Caco-2 (cell line): ENCODE measurements around the gene ARHGAP25. TPM values are rescaled to one million over a fixed set of nuclear protein-coding genes. Genes with fewer than 3 reads are reported as not detected.

ENCODE experiments used
- BruUV-seq: library from RNA; stranded (reverse); fragments of 400-500 nt; replicated peaks from 2 replicates; lab custom pipeline; 2021; lab: Mats Ljungman, UMichigan
- CTCF ChIA-PET: fragments of 300-600 bp; sonication (Branson Sonifier 250); formaldehyde crosslinking; loops from one replicate; lab custom pipeline; 2022; ENCODE audit warnings: antibody characterized with exemption; lab: Charles Lee
- POLR2A ChIA-PET: fragments of 300-600 bp; sonication (Branson Sonifier 250); formaldehyde crosslinking; loops from one replicate; lab custom pipeline; 2022; ENCODE audit warnings: antibody characterized with exemption; lab: Charles Lee
- DNase-seq, 2 experiments: peaks; one replicate each; pipeline versions ENCODE4 v3.0.0 to v3.0.0-alpha.2; 2020 to 2022
- H3K27me3 ChIP-seq: replicated peaks from 2 replicates; pipeline ENCODE4 v1.6.0; 2011; ENCODE audit warnings: low read length; ENCODE audit not compliant: control insufficient read depth, insufficient read depth
- H3K36me3 ChIP-seq: 2 replicates; pipeline ENCODE4 v1.5.1; 2011; ENCODE audit warnings: low read length; ENCODE audit not compliant: control insufficient read depth, insufficient read depth
- H3K4me1 ChIP-seq: fragments of 250-450 bp; sonication (Bioruptor Pico); 2 replicates; pipeline ENCODE4 v1.5.1; 2020; ENCODE audit warnings: mild to moderate bottlenecking
- H3K4me3 ChIP-seq: 2 replicates; pipeline ENCODE4 v1.5.1; 2011; ENCODE audit warnings: low read depth, mild to moderate bottlenecking, control low read depth, low read length
- H3K9me3 ChIP-seq: fragments of 250-450 bp; sonication (Bioruptor Pico); 2 replicates; pipeline ENCODE4 v1.5.1; 2020; ENCODE audit warnings: mild to moderate bottlenecking, moderate library complexity
- H3K27ac Mint-ChIP-seq: one replicate; pipeline ENCODE4 v1.8.0; 2022; ENCODE audit warnings: mixed read lengths; ENCODE audit not compliant: unreplicated experiment
- H3K27me3 Mint-ChIP-seq: one replicate; pipeline ENCODE4 v1.8.0; 2022; ENCODE audit warnings: mixed read lengths; ENCODE audit not compliant: insufficient read depth, unreplicated experiment
- H3K36me3 Mint-ChIP-seq: one replicate; pipeline ENCODE4 v1.8.0; 2022; ENCODE audit warnings: mild to moderate bottlenecking, mixed read lengths; ENCODE audit not compliant: insufficient read depth, unreplicated experiment
- H3K4me1 Mint-ChIP-seq: one replicate; pipeline ENCODE4 v1.8.0; 2022; ENCODE audit warnings: low read depth, mixed read lengths; ENCODE audit not compliant: unreplicated experiment
- H3K4me3 Mint-ChIP-seq: one replicate; pipeline ENCODE4 v1.8.0; 2022; ENCODE audit warnings: mild to moderate bottlenecking, moderate library complexity, mixed read lengths; ENCODE audit not compliant: unreplicated experiment
- H3K9me3 Mint-ChIP-seq: one replicate; pipeline ENCODE4 v1.8.0; 2022; ENCODE audit warnings: mixed read lengths; ENCODE audit not compliant: unreplicated experiment
- intact Hi-C: fragments of 100-400 bp; cut with micrococcal nuclease; formaldehyde crosslinking; loops from one replicate; pipeline ENCODE4 v1.10.0; 2022; ENCODE audit not compliant: unreplicated experiment
- total RNA-seq: library from RNA; stranded (reverse); gene quantifications from 2 replicates; pipeline ENCODE4 v1.2.3, GENCODE V29; 2022
- TF ChIP-seq, protein P1 (sequence below), 2 experiments: fragments of 200-600 bp in 1 of 2; IDR thresholded peaks; 1 replicate in 1 of 2; 2 replicates in 1 of 2; pipeline versions ENCODE4 v1.5.1 to v1.8.0; 2011 to 2022; ENCODE audit warnings: antibody characterized with exemption in 1 of 2, control low read depth in 1 of 2, inconsistent platforms in 1 of 2, low read depth in 1 of 2, low read length in 1 of 2, mild to moderate bottlenecking in 1 of 2, moderate library complexity in 1 of 2; ENCODE audit not compliant: insufficient read depth in 1 of 2, severe bottlenecking in 1 of 2, unreplicated experiment in 1 of 2

Gene ARHGAP25
- total RNA-seq, 1 experiment from 2014 or later, result 0.48 TPM

DNA sequence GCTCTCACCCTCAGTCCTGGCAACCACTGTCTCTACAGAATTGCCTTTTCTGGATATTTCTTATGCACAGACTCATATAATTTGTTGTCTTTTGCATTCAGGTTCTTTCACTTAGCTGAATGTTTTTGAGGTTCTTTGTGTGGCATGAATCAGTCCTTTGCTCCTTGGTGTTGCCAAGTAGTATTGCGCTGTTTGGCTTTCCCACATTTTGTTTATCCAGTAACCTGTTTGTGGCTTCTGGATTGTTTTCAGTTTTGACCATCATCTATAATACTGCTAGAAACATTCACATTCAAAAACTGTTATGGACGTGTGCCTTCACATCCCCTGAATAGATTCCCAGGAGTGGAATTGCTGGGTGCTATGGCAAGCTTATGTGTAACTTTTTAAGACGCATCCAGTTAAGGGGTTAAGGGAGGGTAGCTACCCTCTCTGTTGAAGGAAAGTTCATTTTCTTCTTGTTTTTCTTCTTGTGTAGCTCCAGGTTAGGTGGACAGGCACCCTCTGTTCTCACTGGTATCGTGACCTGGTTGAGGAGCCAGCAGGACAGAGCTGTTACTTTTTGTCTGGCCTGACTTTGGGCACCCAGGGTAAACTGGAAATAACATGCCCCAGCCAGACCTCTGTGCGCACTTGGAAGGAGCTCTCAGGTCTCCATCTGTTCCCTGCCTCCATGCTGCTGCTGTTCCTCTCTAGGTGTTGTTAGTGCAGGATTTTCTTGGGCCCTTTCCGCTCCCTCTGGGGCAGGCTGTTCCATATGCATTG lies 29.6 kb downstream of the ARHGAP25 start:
- H3K27me3 ChIP-seq, result no peaks in the 10 kb centered on the region; the same call in 1 of the 2 replicates
- no peak for DNase-seq
- BruUV-seq, result no TSS peak
- ChIA-PET CTCF (interaction anchor here (0.7 kb wide), 1 partner anchor 13 kb away, joined by 3 read pairs; no protein-coding TSS in a partner anchor), POLR2A (no interaction called here)
- H3K9me3 ChIP-seq, result no peaks in the 10 kb centered on the region
- Mint-ChIP-seq H3K9me3 (no peaks in the 10 kb centered on the region), H3K36me3 (no peaks in the 10 kb centered on the region), H3K27ac (no peak overlapping the region), H3K4me3 (no peak overlapping the region), H3K4me1 (peaks cover 7% of the 10 kb centered on the region), H3K27me3 (peaks cover 9% of the 10 kb centered on the region)
- TF ChIP-seq, protein P1, sequence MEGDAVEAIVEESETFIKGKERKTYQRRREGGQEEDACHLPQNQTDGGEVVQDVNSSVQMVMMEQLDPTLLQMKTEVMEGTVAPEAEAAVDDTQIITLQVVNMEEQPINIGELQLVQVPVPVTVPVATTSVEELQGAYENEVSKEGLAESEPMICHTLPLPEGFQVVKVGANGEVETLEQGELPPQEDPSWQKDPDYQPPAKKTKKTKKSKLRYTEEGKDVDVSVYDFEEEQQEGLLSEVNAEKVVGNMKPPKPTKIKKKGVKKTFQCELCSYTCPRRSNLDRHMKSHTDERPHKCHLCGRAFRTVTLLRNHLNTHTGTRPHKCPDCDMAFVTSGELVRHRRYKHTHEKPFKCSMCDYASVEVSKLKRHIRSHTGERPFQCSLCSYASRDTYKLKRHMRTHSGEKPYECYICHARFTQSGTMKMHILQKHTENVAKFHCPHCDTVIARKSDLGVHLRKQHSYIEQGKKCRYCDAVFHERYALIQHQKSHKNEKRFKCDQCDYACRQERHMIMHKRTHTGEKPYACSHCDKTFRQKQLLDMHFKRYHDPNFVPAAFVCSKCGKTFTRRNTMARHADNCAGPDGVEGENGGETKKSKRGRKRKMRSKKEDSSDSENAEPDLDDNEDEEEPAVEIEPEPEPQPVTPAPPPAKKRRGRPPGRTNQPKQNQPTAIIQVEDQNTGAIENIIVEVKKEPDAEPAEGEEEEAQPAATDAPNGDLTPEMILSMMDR (IDR thresholded peaks at IDR 0.05; ENCODE audit: insufficient read depth in 1 of 2, low read depth in 1 of 2, low read length in 1 of 2, severe bottlenecking in 1 of 2, unreplicated experiment in 1 of 2), result no peak
- no peaks in the 10 kb centered on the region for H3K36me3 ChIP-seq
- intact Hi-C loops, result no loop called here
- H3K4me3 ChIP-seq, result no peak overlapping the region
- no peaks in the 10 kb centered on the region for H3K4me1 ChIP-seq

DNA sequence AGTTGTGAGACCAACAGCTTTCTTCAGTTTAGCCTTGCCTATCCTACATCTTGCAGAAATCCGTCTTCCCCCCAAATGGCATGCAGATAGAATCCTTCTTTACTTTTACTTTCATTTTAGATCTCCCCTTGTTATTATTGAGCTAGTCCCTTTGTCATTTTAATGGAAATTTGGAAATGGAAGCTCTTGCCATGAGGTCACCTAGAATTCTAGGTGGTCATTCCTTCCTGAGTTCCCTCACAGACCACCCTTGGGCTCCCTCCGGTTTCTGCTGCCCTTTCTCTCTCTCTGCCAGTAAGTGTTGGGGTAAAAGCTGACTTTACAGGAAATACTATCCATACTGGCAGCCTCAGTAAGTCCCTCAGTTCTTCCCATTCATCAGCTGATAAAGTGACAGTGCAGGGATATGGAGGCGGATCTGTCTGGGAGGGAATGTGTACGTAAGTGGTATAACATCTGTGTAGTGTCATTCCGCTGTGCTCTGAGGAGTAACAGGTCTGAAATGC lies 30.2 kb downstream of the ARHGAP25 start:
- intact Hi-C loops, result no loop called here
- peaks cover 6% of the 10 kb centered on the region for H3K27me3 Mint-ChIP-seq
- ChIA-PET POLR2A (no interaction called here), CTCF (interaction anchor here (0.7 kb wide), 1 partner anchor 13 kb away, joined by 3 read pairs; no protein-coding TSS in a partner anchor)
- TF ChIP-seq, protein P1 (IDR thresholded peaks at IDR 0.05; ENCODE audit: insufficient read depth in 1 of 2, low read depth in 1 of 2, low read length in 1 of 2, severe bottlenecking in 1 of 2, unreplicated experiment in 1 of 2), result no peak
- no peaks in the 10 kb centered on the region for H3K9me3 Mint-ChIP-seq
- Histone ChIP-seq H3K27me3 (no peaks in the 10 kb centered on the region; the same call in 1 of the 2 replicates), H3K9me3 (no peaks in the 10 kb centered on the region), H3K4me1 (no peaks in the 10 kb centered on the region), H3K4me3 (no peak overlapping the region), H3K36me3 (no peaks in the 10 kb centered on the region)
- no peak overlapping the region for H3K27ac Mint-ChIP-seq
- H3K4me3 Mint-ChIP-seq, result no peak overlapping the region
- BruUV-seq, result no TSS peak
- no peaks in the 10 kb centered on the region for H3K36me3 Mint-ChIP-seq
- H3K4me1 Mint-ChIP-seq, result peaks cover 7% of the 10 kb centered on the region
- DNase-seq, result no peak

DNA sequence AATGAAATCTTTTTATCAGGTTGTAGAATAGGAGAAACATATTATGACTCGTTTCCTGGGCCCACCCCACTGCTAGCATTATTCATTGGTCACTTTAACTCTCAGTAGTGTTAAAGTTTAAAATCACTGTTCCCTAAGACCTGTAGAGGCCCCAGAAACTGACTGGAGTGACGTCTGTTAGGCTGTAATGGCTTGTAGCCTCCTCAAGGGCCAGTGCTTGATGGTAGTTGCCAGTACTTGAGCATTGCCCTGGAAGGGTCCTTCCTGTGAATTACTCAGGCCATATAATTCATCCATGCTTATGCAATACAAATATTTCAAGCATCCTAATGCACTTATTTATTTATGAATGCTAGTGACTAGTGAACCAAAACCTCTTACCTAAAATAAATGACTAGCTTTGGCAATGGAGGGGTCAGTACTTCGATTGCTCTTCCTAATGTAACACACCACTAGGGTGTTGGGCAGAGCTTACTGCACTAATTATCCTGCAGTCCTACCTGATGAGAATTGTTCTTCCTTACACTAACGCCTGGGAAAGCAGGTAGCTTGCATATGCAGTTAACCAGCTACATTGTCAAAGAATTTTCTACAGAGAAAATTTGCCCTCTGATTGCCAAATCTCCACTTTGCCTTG lies 31.2 kb downstream of the ARHGAP25 start:
- Mint-ChIP-seq H3K9me3 (no peaks in the 10 kb centered on the region), H3K4me1 (peaks cover 7% of the 10 kb centered on the region), H3K27ac (no peak overlapping the region), H3K36me3 (no peaks in the 10 kb centered on the region), H3K27me3 (peaks cover 6% of the 10 kb centered on the region), H3K4me3 (no peak overlapping the region)
- ChIA-PET CTCF (no interaction called here), POLR2A (no interaction called here)
- TF ChIP-seq, protein P1 (IDR thresholded peaks at IDR 0.05; ENCODE audit: insufficient read depth in 1 of 2, low read depth in 1 of 2, low read length in 1 of 2, severe bottlenecking in 1 of 2, unreplicated experiment in 1 of 2), result no peak
- Histone ChIP-seq H3K27me3 (no peaks in the 10 kb centered on the region; the same call in 1 of the 2 replicates), H3K9me3 (no peaks in the 10 kb centered on the region), H3K4me1 (no peaks in the 10 kb centered on the region), H3K4me3 (no peak overlapping the region), H3K36me3 (no peaks in the 10 kb centered on the region)
- no TSS peak for BruUV-seq
- intact Hi-C loops, result no loop called here
- DNase-seq, result no peak
